Head of caudate nucleus (tissue), 42 donors: ENCODE data around the gene IARS2.
"Not testable (repeated sequence)": the region's sequence is repeated elsewhere in the genome, so short reads cannot be mapped to it uniquely, and the experiment has no call there.

Source experiments
- DNase-seq, 42 donors: peaks; one replicate each; pipeline versions ENCODE4 v3.0.0 to v3.0.0-alpha.2; 2020 to 2021; ENCODE audit warnings: mixed read lengths in 7 of 42
- intact Hi-C: fragments of 100-400 bp; cut with DNase I; formaldehyde crosslinking; loops from one replicate; pipeline ENCODE4 v1.15.0; 2022

IARS2 gene

DNA sequence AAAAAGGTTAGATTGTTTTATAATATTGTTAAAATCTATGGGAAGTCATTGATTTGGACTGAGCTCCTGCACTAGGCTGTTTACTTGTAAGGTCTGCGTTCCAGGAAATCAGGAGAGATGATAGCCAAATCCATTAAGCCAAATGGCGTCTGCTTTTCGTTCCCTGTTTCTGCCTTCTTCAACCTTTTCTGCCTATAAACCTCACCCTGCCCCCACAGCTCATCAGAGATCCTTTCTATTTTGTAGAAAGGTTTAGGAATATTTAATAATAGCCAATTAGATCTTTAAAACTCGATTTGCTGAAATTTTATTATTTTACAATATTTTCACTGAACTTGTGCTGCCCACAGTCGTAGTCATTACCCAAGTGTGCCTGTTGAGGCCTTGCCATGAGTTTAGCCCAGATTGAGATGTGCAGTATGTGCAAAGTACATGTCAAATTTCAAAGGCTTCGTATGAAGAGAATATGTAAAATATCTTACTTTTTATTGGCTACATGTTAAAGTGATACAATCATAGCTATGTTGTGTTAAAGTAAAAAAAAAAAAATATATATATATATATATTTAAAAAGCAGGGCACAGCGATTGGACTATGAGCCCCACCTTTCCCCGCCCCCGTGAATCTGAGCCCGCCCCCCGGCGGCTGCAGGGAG lies 444 bp upstream of the IARS2 start:
- intact Hi-C loops = loop anchor here (10.0 kb wide), 1 partner anchor 49 kb away; the partner anchor contains the start of gene EPRS1
- peak in 2 of 42 donors; percentile 2 to 8 for DNase-seq

DNA sequence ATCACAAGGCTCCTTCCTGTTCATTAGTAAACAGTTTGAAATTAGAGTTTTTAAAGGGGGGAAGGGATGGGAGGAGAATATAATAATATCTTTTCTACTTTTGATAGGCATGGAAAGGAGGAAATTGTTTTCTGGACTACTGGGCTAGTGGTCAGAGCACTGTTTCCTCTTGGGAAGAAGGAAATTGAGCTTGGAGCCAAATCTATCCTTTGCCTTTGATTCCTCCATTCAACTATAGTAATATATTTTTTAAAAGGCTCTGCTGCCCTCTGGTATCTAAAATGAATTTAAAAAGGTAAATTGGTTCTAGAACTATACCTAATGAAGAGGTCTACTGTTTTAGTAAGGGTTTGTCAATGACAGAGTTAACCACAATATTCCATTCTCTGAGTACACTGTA lies 5.9 kb downstream of the IARS2 start:
- no peak for DNase-seq
- intact Hi-C loops = loop anchor here (10.0 kb wide), 1 partner anchor 55 kb away; the partner anchor contains the start of gene EPRS1

DNA sequence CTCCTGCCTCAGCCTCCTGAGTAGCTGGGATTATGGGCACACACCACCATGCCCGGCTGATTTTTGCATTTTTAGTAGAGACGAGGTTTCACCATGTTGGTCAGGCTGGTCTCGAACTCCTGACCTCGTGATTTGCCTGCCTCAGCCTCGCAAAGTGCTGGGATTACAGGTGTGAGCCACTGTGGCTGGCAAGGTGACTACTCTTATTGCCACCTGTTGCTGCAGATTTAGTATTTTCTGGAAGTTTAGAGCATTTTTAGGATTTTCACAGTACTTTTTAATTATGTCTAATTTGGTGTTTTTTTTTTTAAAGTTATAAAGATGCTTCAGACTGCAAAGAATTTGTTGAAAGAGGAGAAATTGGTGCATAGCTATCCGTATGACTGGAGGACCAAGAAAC lies 16.5 kb downstream of the IARS2 start:
- intact Hi-C loops, DNase-seq: not testable (repeated sequence)

DNA sequence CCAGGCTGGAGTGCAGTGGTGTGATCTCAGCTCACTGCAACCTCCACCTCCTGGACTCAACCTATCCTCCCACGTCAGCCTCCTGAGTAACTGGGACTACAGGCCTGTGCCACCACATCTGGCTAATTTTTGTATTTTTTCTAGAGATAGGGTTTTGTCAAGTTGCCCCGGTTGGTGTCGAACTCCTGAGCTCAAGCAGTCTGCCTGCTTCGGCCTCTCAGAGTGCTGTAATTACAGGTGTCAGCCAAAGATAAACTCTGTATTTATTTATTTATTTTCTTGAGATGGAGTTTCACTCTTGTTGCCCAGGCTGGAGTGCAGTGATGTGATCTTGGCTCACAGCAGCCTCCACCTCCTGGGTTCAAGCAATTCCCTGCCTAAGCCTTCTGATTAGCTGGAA lies 18.7 kb downstream of the IARS2 start:
- DNase-seq, intact Hi-C loops: not testable (repeated sequence)

DNA sequence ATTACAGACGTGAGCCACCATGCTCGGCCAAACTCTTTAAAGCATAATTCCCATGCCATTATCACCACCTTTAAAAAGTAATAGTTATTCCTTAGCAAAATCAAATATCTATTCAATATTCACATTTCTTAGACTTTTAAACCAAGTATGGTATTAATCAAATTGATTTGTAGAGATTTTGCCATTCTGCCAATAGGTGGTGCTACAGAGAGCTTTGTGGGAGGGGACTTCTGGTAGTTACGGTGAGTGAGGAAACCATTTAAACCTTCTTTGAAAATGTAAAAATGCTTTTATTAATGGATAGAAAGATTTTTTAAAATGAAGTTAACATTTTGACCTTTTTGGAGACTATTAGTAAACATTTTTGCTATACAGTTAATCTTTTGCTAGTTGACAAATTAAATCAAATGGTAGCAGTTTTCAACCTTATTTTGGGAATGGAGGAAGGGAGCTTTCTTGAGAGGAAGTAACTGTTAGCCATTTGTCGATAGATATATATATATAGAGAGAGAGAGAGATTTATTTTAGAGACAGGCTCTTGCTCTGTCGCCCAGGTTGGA lies 19.3 kb downstream of the IARS2 start:
- intact Hi-C loops = no loop called here
- DNase-seq = no peak

DNA sequence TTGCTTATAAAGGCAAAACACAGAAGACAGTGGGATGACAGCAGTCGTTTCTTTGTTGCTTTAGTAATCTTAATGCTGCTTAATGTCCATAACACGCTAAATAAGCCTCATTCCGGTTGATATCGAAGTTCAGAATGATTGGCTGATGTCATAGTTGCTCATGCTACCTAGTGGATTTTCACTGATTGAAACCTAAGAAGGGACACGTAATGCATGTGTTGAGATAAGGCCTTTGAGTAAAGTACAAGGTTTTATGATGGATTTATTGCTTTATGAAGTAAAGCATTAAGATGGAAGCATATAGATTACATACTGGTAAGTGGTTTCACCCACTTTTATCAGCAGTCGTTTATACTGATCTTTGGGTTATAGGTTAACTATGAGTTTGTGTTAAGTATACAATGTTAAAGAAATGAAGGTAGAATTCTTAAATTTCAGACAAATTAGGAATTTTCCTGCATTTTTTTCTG lies 25.1 kb downstream of the IARS2 start:
- no peak for DNase-seq
- intact Hi-C loops = no loop called here

DNA sequence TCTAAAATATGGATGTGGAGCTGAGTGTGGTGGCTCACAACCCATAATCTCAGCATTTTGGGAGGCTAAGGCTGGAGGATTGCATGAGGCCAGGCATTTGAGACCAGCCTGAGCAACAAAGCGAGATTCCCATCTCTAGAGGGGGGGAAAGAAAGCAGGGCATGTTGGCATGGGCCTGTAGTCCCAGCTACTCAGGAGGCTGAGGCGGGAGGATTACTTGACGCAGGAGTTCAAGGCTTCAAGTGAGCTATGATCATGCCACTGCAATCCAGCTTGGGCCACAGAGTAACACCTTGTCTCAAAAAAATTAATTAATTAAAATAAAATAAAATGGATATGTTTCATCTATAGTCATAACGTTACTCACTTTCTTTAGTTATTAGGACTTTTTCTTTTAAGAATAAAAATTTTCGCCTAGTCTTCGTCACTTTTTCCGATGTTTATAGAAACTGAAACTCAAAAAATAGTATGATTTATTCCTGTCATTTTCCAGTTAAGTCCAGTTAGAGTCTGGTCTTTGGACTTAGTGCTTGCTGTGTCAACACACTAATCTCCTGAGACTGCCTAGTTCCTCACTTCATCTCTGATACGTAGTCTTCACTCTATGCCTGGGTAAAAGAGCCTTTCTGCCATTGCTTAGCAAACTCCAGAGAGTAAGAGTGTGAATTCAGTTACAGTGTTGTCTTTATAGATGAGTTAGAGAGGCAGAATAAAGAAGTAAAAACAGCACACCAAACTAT lies 28.0 kb downstream of the IARS2 start:
- no peak for DNase-seq
- intact Hi-C loops = no loop called here

DNA sequence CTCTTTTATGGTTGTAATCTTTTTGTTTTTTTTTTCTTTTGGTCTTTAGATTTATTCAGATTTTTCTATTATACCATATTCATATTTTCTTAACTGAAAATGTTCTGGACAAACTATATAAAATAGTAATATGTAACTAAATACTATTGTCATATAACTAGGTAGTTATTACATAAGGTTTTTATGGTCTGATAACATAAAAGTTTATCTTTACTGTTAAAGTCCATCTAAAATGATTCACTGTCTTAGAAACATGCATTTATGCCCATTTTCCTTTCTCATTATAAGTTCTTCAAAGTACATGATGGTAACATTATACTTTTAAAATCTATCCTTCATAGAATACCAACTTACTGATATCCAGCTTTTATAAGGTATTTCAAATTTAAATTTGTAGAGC lies 29.1 kb downstream of the IARS2 start:
- intact Hi-C loops = no loop called here
- no peak for DNase-seq

DNA sequence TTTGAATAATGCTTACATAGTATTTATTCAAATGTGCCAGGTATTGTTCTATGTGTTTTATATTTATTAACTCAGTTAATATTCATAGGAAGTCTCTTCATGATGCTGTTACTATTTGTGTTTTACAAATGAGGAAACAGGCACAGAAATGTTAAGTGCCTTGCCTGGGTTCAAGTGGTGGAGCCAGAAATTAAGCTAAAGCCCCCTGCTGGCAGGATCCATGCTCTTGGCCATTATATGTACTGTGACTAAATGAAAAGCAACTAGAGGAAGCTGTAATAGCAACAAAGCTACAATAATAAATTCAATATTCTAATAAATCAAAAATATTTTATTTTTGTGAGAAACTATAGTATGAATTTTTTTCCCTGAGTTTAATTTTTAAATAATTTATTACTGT lies 30.0 kb downstream of the IARS2 start:
- no peak for DNase-seq
- intact Hi-C loops = no loop called here

DNA sequence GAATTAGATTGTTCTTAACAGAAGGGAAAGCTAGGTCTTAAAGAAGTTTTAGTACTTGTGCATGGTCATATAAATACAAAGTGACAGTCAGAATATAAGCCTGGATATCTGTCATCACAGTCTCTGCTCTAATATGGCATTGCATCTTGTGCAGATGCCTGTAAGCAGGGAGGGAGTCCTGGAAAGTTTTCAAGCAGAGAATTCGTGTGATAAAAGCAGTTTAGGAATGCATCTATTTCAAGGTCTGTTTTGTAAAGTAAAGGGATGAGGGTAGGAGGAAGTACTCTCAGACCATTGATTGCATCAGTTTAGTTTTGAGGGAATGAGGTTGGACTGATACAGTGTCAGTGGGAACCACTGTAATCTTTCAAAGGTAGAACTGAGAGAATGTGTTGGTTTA lies 30.6 kb downstream of the IARS2 start:
- intact Hi-C loops = no loop called here
- no peak for DNase-seq

DNA sequence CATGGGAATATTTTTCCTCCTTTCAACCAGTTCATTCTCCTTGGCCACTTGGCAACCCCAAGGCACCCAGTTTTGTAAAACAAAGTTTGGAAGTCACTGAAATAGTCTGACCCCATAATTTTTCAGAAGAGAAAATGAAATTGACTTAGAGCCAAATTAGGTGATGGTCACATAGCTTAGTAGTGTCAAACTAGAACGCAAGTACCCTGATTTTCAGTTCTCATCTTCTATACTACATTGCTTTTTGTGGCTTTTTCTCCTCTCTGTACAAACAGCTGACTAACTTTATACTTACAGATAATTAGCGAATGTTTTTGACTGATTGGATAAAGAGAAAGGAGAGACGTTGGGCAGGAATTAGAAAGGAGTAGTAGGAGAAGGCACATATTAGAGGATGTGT lies 33.1 kb downstream of the IARS2 start:
- intact Hi-C loops = no loop called here
- DNase-seq = no peak

DNA sequence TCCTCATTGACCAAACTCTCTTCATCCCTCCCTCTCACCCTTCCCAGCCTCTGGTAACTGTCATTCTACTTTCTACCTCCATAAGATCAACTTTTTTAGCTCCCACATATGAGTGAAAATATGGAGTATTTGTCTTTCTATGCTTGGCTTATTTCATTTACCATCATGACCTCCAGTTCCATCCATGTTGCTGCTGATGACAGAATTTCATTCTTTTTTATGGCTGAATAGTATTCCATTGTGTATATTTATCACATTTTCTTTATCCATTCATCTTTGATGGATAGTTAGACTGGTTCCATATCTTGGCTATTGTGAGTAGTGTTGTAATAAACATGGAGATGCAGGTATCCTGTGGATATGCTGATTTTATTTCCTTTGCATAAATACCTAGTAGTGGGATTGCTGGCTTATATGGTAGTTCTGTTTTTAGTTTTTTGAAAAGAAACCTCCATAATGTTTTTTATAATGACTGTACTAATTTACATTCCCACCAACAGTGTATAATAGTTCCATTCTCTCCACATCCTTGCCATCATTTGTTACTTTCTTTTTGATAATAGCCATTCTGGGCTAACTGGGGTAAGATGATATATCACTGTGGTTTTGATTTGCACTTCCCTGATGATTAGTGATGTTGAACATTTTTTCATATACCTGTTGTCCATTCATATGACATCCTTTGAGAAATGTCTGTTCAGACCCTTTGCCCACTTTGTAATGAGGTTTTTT lies 35.7 kb downstream of the IARS2 start:
- DNase-seq = no peak
- intact Hi-C loops = no loop called here

DNA sequence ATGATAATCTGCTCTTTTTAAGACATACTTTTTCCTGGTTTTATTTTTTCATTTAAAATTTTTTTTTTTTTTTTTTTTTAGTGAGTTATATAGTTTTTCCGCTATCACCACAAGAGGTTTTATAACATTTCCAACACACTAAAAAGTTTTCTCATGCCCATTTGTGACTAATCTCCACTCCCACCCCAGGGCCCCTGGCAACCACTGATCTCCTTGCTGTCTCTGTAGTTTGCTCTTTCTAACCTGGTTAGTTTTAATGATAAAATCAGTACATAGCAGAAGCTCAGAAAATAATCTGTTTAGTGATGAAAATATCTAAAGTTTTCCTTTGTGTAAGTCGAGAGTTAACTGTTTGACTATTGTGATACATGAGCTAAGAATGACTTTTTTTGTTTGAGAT lies 41.8 kb downstream of the IARS2 start:
- intact Hi-C loops = no loop called here
- no peak for DNase-seq

DNA sequence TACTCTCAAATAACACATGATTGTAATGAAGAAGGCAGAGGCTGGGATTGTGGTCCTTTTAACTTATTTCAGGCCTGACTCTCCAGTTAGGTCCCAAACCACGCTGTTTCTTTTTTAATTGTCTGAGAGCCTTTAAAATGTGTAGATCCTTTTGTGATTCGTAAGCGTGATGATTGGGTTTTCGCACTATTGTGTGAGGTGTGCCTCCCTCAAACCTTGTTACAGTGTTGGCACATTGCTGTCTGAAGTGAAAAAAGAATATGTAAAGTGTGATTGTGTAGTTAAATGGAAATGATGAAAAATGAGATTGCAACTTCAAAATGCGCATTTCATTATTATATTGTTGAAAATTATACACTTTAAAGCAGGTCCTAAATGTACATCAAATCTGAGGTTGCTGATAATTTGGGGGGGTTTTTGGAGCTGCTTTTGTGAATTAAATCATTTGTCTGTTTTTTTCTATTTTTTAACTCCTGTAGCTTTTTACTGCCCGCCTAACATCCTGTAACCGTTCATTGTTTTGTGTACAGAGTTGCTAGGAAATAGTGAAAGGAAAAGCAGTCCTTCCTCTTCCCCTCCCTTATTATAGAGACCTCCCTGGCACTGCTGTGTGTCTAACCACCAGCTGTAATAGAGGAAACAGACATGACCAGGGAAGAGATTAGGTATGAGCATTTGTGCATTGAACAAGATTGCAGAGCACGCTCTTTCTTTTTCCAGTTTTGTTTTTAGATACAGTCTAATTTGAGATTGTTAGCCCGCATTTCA lies 43.3 kb downstream of the IARS2 start:
- intact Hi-C loops = no loop called here
- no peak for DNase-seq

DNA sequence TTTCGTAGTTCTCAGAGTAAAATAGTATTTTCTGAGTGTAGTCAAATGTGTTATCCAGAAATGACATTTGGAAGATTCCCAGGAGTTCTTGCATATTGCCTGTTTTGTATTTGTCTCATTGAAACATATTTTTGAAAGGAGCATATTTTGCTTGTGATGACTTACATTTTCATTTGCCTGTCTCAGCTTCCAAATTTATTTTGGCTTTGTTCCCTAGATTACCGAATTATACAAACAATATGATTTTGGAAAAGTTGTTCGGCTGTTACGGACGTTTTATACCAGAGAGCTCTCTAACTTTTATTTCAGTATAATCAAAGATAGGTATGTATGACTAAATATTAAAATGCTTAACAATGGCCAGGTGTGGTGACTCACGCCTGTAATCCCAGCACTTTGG lies 46.0 kb downstream of the IARS2 start:
- DNase-seq = no peak
- intact Hi-C loops = no loop called here

DNA sequence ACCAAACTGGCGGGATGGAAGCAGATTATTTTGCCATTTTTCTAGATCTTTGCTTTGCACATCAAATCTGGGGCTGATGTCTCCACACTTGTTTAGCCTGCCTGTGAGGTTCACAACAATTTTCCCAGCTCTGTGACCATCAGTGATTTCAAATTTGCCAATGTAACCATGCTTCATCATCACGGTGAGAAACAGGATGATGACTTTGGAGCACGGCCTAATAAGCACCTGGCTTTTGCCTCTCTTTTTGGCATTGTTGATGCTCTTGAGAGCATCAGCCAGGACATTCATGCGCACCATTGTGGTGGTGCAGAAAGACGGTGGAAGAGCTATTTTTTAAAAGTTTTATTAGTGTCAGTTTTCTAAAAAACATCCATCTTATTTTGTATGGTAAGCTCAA lies 50.1 kb downstream of the IARS2 start:
- DNase-seq = no peak
- intact Hi-C loops = no loop called here

DNA sequence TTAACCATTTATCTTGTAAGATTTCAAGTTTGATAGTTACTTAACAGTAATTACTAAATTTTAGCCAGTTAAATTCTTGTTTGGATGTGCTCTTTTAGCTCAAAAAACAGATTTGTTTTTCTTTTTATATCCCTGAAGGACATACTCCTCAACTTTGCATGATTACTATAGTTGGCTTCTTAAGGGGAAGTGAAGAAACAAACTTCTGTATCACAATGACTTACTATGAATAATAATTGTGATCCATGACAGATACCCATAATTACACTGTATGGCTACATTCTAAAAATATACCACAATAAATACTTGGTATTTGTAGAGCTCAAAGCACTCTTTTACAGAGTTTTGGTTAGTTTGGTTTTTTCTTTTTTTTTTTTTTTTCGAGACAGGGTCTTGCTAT lies 55.8 kb downstream of the IARS2 start:
- DNase-seq = no peak
- intact Hi-C loops = no loop called here

DNA sequence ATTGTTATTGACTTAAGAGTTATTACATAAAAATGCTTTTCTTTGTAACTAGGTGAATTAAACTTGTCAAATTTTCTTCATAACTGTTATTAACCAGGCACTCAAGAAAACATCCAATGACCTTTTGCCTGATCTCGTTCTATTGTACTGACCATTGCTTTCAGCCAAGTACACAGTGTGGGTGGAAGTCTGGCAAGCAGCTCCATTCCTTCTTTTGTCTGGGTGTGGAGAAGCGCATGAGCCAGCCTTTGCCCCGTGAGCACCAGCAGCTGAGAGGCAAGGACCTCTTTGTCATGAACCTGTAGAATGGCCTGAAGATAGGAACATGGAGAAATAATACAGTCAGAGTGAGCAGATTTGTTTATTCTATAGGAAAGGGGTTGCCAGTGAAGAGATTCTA lies 57.5 kb downstream of the IARS2 start:
- intact Hi-C loops = no loop called here
- peak in 28 of 42 donors; percentile 7 to 65 (median 32) for DNase-seq

DNA sequence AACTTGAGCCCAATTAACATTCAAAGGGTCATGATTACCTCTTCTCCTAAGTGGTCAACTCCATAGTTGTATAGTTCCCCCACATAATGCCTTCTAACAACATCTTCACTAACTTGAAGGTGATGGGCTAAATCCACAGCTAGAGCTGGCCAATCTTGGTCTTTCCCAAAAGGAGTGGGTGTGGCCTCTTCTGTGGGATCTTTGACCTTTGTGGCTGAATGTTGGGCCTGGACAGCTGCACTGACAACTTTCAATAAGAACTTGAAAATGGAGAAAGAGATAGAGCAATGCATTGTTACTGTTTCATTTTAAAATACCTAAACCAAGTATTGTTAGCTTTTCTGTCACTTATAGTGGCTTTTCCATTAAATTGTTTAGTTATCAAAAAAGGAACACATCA lies 59.2 kb downstream of the IARS2 start:
- intact Hi-C loops = no loop called here
- DNase-seq = no peak
